Erythroblast (primary cell): ENCODE measurements around the gene ADIPOR2.

Experiments used
- GATA1 ChIP-seq: IDR thresholded peaks from 2 replicates; pipeline ENCODE4 v1.6.1; 2011; ENCODE audit warnings: low read depth, mild to moderate bottlenecking, control low read depth, low read length, moderate library complexity
- POLR2A ChIP-seq: IDR thresholded peaks from 2 replicates; pipeline ENCODE4 v1.6.1; 2011; ENCODE audit warnings: mild to moderate bottlenecking, low read length

- TF ChIP-seq POLR2A (no peak), GATA1 (no peak)
Observed at GRCh38 chr12:1656902-1657301, 34.0 kb upstream of the ADIPOR2 start.
